HG02763 (cell line): ENCODE measurements around the gene RAB6C.
"Not testable (repeated sequence)": the region's sequence is repeated elsewhere in the genome, so short reads cannot be mapped to it uniquely, and the experiment has no call there.

Source experiments
- ATAC-seq: cut with Tn5 transposase; IDR thresholded peaks from one replicate; pipeline ENCODE4 v1.9.1; 2021; ENCODE audit warnings: mild to moderate bottlenecking, moderate library complexity; ENCODE audit not compliant: unreplicated experiment

Gene RAB6C

DNA sequence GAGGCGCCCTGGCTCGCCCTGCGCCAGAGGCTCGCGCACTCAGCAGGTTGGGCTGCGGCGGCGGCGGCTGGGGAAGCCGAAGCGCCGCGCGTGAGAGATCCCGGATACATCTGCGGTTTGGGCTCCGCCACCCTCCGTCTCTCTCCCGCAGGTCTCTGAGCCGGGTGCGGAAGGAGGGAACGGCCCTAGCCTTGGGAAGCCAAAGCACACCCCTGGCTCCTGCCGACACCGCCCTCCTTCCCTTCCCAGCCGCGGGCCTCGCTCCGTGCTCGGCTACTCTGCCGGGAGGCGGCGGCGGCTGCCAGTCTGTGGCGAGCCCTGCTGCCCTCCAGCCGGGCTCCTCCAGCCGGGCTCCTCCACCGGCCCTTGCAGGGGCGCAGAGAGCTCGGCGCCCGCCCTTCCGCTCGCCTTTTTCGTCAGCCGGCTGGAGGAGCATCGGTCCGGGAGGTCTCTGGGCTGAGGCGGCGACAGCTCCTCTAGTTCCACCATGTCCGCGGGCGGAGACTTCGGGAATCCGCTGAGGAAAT is at the start of gene RAB6C:
Gene RAB6C (plus strand): TSS at position 38 of the 527 bp plus-strand sequence. CDS start 450 bp downstream, at position 488.
- not testable (repeated sequence) for ATAC-seq

DNA sequence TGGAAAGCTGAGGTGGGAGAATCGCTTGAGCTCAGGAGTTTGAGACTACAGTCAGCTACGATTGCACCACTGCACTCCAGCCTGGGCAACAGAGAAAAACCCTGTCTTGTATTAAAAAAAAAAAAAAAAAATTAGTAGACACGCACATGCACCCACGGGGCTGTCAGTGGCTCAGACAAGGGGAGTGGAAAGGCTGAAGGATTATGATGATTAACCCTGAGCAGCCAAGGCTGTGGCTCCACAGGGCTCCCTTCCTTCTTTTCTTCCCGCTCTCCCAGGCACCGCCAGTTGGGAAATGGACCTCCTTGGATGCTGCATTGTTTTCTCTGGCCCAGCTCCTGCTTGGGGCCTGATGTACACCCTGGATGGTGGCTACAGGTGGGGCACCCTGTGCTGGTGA is 49.0 kb upstream of the RAB6C start:
- no peak for ATAC-seq

- ATAC-seq: not testable (repeated sequence)
Measured at GRCh38 chr2:129933387-129933786, 46.1 kb upstream of the RAB6C start.

DNA sequence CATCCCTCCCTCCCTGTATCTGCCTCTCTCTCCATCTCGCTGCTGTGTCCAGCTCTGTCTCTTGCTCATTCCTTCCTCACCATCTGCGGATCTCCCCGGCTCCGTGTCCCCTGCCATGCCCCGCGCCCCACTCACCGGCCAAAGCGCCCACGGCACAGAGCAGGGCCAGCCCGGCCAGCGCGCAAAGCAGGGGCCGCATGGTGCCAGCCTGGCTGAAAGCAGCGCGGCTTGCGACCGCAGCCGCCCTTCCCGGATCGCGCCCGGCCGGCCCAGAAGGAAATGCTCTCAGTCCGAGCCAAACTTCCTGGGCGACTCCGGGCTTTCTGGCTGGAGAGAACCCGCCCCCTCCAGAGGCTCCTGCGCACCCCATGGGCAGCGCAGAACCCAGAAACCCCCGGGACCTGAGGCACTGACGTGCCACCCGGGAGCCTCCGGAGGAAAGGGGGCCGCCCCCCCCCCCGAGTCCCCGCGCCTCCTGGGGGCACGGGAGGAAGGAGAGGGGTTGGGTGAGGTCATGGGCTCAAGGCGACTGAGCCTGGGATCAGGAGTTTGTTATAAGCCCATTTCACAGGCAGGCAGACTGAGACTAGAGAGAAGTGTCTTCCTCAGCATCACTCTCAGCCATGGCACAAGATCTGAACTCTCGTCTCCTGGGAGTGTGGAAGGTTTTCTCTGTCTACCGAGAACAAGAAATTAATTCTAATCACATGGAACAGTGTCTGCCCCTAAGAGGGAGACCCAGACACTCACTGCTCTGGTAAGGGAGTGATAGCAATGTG is 45.2 kb upstream of the RAB6C start:
- no peak for ATAC-seq

DNA sequence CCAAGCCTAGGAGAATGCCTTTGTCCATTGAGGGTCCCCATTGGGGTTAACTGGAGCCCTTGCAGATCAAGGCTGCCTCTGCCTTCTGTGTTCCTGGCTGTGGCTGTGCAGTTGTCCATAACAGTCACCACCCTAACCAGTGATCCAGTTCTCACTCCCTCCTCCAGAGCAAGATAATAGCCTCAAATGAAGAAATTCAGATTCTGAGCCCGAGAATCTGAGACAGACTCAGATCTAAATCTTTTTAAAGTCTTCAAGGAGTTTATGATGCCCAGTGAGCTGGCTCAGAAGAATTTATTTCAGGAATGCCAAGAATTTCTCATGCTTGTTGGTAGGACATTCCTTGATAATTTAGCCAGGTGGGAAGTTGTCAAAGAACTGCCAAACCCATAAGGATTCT is 44.3 kb upstream of the RAB6C start:
- ATAC-seq: no peak

DNA sequence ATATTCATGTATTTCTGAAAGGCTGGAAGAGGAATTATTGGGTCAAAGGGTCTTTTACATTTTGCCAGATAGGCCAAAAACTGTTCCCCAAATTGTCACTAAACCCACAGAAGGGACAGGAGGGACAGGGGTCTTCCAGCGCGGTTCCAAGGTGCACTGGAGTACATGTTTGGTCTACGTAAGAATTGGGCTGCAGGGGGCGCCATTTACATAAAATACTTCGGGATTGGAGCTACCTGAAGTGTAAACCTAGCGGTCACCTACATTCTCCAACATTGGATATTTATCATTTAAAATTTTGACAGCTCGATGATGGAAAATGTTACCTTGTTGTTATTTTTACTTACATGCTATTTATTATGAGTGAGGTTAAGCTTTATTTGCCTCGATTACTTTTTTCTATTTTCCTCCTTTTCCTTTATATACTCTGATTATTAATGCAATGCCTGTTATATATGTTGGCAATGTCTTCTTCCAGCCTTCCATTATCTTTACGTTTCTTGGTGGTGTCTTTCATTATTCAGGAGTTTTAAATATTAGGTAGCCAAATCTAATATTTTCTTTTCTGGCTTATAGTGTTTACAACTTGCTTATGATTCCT is 43.0 kb upstream of the RAB6C start:
- ATAC-seq: no peak

DNA sequence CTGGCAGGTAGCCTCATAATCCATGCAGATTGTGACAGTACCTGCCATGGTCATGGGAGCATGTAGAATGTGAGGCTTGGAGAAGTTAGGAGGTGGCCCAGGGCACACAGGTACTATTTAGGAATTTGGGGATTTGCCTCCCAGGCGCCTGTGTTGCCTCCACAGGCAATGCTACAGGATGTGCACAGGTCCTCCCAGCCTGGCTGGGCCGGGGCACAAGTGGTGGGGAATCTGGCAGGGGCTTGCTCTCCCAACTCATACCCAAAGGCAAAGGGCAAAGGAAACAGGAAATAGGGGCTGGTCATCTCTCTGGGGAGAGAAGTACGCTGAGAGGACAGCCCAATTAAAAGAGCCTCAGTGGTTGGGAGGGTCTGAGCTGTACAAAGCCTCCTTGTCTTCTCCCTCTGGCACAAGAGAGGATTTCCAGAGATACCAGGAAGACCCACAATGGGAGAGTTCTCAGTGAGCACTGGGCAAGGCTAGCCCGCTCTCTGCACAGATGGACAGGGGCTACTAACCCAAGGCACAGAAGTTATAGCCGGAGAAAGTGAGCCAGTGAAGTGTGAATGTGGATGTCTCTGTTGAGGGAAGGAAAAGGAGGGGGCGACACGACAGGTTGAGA is 40.5 kb upstream of the RAB6C start:
- ATAC-seq: not testable (repeated sequence)

GRCh38 chr2:129943456-129943855 is 36.0 kb upstream of the RAB6C start:
- not testable (repeated sequence) for ATAC-seq

GRCh38 chr2:129945557-129945956 is 33.9 kb upstream of the RAB6C start:
- ATAC-seq: no peak

DNA sequence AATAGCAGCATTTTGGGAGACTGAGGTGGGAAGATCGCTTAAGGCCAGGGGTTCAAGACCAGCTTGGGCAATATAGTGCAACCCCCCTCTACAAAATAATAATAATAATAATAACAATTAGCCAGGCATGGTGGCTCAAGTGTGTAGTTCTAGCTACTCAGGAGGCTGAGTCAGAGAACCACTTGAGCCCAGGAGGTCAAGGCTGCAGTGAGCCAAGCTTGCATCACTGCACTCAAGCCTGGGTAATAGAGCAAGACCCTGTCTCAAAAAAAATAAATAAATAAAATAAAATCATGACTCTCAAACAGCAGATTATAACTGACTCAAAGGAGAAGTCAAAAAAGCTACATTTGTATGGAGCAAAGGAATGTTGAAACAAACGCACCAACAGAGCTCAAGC is 31.8 kb upstream of the RAB6C start:
- not testable (repeated sequence) for ATAC-seq

DNA sequence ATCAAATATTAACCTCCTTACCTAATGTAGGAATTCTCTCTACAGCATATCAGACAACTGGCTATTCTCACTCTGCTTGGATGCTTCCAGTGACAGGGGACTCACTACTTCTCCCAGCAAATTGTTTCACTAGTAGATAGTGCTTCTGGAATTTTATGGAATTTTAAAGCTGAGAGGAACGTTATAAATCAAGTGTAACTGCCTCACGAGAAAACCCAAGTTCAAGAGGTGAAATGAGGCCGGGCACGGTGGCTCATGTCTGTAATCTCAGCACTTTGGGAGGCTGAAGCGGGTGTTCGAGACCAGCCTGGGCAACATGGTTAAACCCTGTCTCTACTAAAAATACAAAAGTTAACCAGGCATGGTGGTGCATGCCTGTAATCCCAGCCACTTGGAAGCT is 23.3 kb upstream of the RAB6C start:
- ATAC-seq: not testable (repeated sequence)

GRCh38 chr2:129957891-129958290 is 21.6 kb upstream of the RAB6C start:
- no peak for ATAC-seq

GRCh38 chr2:129958736-129959135 is 20.7 kb upstream of the RAB6C start:
- not testable (repeated sequence) for ATAC-seq

GRCh38 chr2:129968605-129969004 is 10.9 kb upstream of the RAB6C start:
- not testable (repeated sequence) for ATAC-seq

GRCh38 chr2:129975016-129975774 is 4.3 kb upstream of the RAB6C start:
- ATAC-seq: no peak

GRCh38 chr2:129976969-129977368 is 2.5 kb upstream of the RAB6C start:
- not testable (repeated sequence) for ATAC-seq

DNA sequence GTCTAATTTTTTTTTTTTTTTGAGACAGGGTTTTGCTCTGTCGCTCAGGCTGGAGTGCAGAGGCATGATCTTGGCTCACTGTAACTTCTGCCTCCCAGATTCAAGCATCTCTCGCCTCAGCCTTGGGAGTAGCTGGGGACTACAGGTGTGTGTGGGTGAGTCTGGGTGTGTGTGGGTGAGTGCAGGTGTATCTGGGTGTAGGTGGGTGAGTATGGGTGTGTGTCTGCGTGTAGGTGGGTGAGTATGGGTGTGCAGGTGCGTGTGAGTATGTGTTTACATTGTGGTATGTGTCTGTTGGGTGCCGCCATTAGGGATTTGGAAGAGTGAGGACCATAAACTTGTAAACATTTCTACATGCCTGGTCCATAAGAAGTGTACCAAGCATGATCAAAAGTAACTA is 1.5 kb upstream of the RAB6C start:
- no peak for ATAC-seq

GRCh38 chr2:129980246-129980645 is 780 bp downstream of the RAB6C start:
- not testable (repeated sequence) for ATAC-seq

DNA sequence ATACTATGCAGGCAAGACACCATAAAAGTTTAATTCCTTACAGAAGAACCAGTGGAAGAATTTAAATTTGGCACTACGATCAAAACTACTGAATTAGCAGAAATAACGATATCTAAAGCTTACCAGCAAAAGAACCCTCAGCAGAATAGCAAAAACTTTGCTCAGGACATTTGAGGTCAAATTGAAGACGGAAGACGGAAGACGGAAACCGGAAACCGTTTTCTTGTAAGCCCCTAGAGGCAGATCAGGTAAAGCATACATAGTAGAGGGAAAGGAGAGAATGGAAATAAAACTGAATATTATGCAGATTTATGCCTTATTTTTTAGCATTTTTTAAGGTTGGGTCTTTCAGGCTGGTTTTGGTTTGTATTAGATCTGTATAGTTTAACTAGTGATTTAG is 2.2 kb downstream of the RAB6C start:
- not testable (repeated sequence) for ATAC-seq

DNA sequence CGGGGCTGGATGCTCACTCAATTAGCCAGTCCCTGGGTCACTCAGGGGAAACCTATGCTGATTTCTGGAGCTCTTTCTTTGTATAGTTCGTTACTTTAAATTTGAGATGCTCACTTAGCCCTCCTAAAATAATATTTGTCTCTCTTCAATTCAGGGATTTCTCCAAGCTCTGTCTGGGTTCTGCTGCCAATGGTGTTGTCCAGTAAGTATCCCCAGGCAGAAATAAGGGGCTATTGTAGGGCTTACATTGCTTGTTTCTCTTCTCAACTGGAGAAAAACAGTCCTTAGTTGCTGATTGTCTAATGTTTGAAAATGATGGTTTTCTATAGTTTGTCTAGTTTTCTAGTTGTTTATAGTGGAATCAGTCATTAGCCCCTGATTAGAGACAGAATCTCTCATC is 5.0 kb downstream of the RAB6C start:
- ATAC-seq: no peak

- not testable (repeated sequence) for ATAC-seq
Measured at GRCh38 chr2:129992415-129993006, 13.0 kb downstream of the RAB6C start.
